MCF 10A (cell line): Measurements from ENCODE around the gene CORO2B. TPM values are rescaled to one million over a fixed set of nuclear protein-coding genes. Genes with fewer than 3 reads are reported as not detected.

Experiments used
- BruUV-seq: library from RNA; stranded (reverse); fragments of 400-500 nt; replicated peaks from 2 replicates; lab custom pipeline; 2021; lab: Mats Ljungman, UMichigan
- CTCF ChIA-PET: fragments of 300-600 bp; sonication (Branson Sonifier 250); formaldehyde crosslinking; extraction: SDS; loops from one replicate; lab custom pipeline; 2021; ENCODE audit warnings: antibody characterized with exemption, inconsistent platforms; lab: Yijun Ruan, JAX
- POLR2A ChIA-PET: fragments of 300-600, 350-650 bp; sonication (Branson Sonifier 250); formaldehyde crosslinking; extraction: SDS; loops from one replicate; lab custom pipeline; 2020; ENCODE audit warnings: antibody characterized with exemption, inconsistent platforms; lab: Yijun Ruan, JAX
- DNase-seq: peaks from one replicate; pipeline ENCODE4 v3.0.0-alpha.2; 2018; ENCODE audit not compliant: unreplicated experiment
- H3K27ac Mint-ChIP-seq: one replicate; pipeline ENCODE4 v1.8.0; 2022; ENCODE audit warnings: mild to moderate bottlenecking, low read depth, mixed read lengths; ENCODE audit not compliant: unreplicated experiment
- H3K27me3 Mint-ChIP-seq: one replicate; pipeline ENCODE4 v1.8.0; 2022; ENCODE audit warnings: mixed read lengths; ENCODE audit not compliant: insufficient read depth, unreplicated experiment
- H3K36me3 Mint-ChIP-seq: one replicate; pipeline ENCODE4 v1.8.0; 2022; ENCODE audit warnings: mild to moderate bottlenecking, moderate library complexity, mixed read lengths; ENCODE audit not compliant: insufficient read depth, unreplicated experiment
- H3K4me1 Mint-ChIP-seq: one replicate; pipeline ENCODE4 v1.8.0; 2022; ENCODE audit warnings: mixed read lengths; ENCODE audit not compliant: insufficient read depth, unreplicated experiment
- H3K4me3 Mint-ChIP-seq: one replicate; pipeline ENCODE4 v1.8.0; 2022; ENCODE audit warnings: mild to moderate bottlenecking, moderate library complexity, mixed read lengths; ENCODE audit not compliant: unreplicated experiment
- H3K9me3 Mint-ChIP-seq: one replicate; pipeline ENCODE4 v1.8.0; 2022; ENCODE audit warnings: mixed read lengths; ENCODE audit not compliant: unreplicated experiment
- CTCF ChIP-seq: fragments of 200-600 bp; IDR thresholded peaks from one replicate; pipeline ENCODE4 v1.8.0; 2022; ENCODE audit warnings: antibody characterized with exemption, mild to moderate bottlenecking; ENCODE audit not compliant: unreplicated experiment
- intact Hi-C: fragments of 100-400 bp; cut with micrococcal nuclease; formaldehyde crosslinking; loops from 2 replicates; pipeline ENCODE4 v1.14.1; 2022
- total RNA-seq: library from RNA; stranded (reverse); gene quantifications from 2 replicates; pipeline ENCODE4 v1.2.3, GENCODE V29; 2022

Gene CORO2B
- total RNA-seq, 1 experiment from 2014 or later = 0.79 TPM

GRCh38 chr15:68630836-68631235 is 52.0 kb downstream of the CORO2B start:
- no peaks in the 10 kb centered on the region for H3K4me1 Mint-ChIP-seq
- BruUV-seq = no TSS peak
- intact Hi-C loops = no loop called here
- H3K4me3 Mint-ChIP-seq = no peak overlapping the region
- no peak overlapping the region for H3K27ac Mint-ChIP-seq
- POLR2A ChIA-PET = no interaction called here
- H3K36me3 Mint-ChIP-seq = no peaks in the 10 kb centered on the region
- no peaks in the 10 kb centered on the region for H3K27me3 Mint-ChIP-seq
- no peak for TF ChIP-seq CTCF
- no peak for DNase-seq
- H3K9me3 Mint-ChIP-seq = no peaks in the 10 kb centered on the region
- CTCF ChIA-PET = interaction anchor here (1.3 kb wide), 1 partner anchor 71 kb away, joined by 4 read pairs; no protein-coding TSS in a partner anchor

GRCh38 chr15:68631601-68632051 is 52.8 kb downstream of the CORO2B start:
- no peak for TF ChIP-seq CTCF
- Mint-ChIP-seq H3K27me3 (no peaks in the 10 kb centered on the region), H3K27ac (no peak overlapping the region), H3K9me3 (no peaks in the 10 kb centered on the region), H3K4me1 (no peaks in the 10 kb centered on the region), H3K4me3 (no peak overlapping the region), H3K36me3 (no peaks in the 10 kb centered on the region)
- ChIA-PET CTCF (interaction anchor here (0.9 to 1.3 kb wide), 2 partner anchors 42 to 72 kb away, joined by 3 to 4 read pairs; no protein-coding TSS in a partner anchor), POLR2A (no interaction called here)
- no TSS peak for BruUV-seq
- intact Hi-C loops = no loop called here
- DNase-seq = no peak

- intact Hi-C loops = no loop called here
- H3K4me1 Mint-ChIP-seq = no peaks in the 10 kb centered on the region
- H3K4me3 Mint-ChIP-seq = no peak overlapping the region
- no peaks in the 10 kb centered on the region for H3K27me3 Mint-ChIP-seq
- POLR2A ChIA-PET = no interaction called here
- H3K27ac Mint-ChIP-seq = no peak overlapping the region
- DNase-seq = no peak
- H3K9me3 Mint-ChIP-seq = no peaks in the 10 kb centered on the region
- BruUV-seq = no TSS peak
- CTCF ChIA-PET = interaction anchor here (0.9 kb wide), 1 partner anchor 41 kb away, joined by 3 read pairs; no protein-coding TSS in a partner anchor
- no peaks in the 10 kb centered on the region for H3K36me3 Mint-ChIP-seq
- no peak for TF ChIP-seq CTCF
These were observed 53.3 kb downstream of the CORO2B start for GRCh38 chr15:68632101-68632500.

GRCh38 chr15:68633231-68634121 is 54.7 kb downstream of the CORO2B start:
- Mint-ChIP-seq H3K4me3 (no peak overlapping the region), H3K27ac (no peak overlapping the region), H3K36me3 (no peaks in the 10 kb centered on the region), H3K27me3 (no peaks in the 10 kb centered on the region), H3K4me1 (peaks cover 2% of the 10 kb centered on the region), H3K9me3 (no peaks in the 10 kb centered on the region)
- no peak for DNase-seq
- POLR2A ChIA-PET = no interaction called here
- no TSS peak for BruUV-seq
- no peak for TF ChIP-seq CTCF
- intact Hi-C loops = no loop called here
- CTCF ChIA-PET = interaction anchor here (0.6 to 1.1 kb wide), 3 partner anchors 20 to 277 kb away, joined by 3 to 4 read pairs (median 3); no protein-coding TSS in a partner anchor
